GM21717 (cell line): Measurements from ENCODE around the gene GNG12.

ENCODE experiments used
- ATAC-seq: cut with Tn5 transposase; IDR thresholded peaks from one replicate; pipeline ENCODE4 v1.9.1; 2021; ENCODE audit warnings: mild to moderate bottlenecking, moderate library complexity; ENCODE audit not compliant: unreplicated experiment

Gene GNG12

GRCh38 chr1:67832737-67833601, at the start of gene GNG12:
GNG12 (minus strand) TSS chr1:67833467; CDS start chr1:67707686, 125,781 bp downstream.
- no peak for ATAC-seq

- no peak for ATAC-seq
Measured at GRCh38 chr1:67882196-67882958, 49.1 kb upstream of the GNG12 start.

- no peak for ATAC-seq
Measured at GRCh38 chr1:67880056-67880601, 46.9 kb upstream of the GNG12 start.

DNA sequence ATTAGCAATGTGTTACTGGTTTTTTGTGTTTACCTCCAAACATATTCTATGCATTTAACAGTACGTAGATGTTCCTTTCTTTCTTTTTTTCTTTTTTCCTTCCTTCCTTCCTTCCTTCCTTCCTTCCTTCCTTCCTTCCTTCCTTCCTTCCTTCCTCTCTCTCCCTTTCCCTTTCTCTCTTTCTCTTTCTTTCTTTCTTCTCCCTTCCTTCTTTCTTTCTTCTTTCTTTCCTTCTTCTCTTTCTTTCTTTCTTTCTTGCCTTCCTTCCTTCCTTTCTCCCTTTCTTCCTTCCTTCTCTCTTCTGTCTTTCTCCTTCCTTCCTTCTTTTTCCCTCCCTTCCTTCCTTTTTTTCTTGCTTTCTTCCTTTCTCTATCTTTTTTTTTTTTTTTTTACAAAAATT, 46.2 kb upstream of the GNG12 start:
- ATAC-seq: no peak

- no peak for ATAC-seq
Measured at GRCh38 chr1:67874501-67875111, 41.3 kb upstream of the GNG12 start.

GRCh38 chr1:67869233-67869632, 36.0 kb upstream of the GNG12 start:
- ATAC-seq: no peak

GRCh38 chr1:67863637-67864036, 30.4 kb upstream of the GNG12 start:
- no peak for ATAC-seq

DNA sequence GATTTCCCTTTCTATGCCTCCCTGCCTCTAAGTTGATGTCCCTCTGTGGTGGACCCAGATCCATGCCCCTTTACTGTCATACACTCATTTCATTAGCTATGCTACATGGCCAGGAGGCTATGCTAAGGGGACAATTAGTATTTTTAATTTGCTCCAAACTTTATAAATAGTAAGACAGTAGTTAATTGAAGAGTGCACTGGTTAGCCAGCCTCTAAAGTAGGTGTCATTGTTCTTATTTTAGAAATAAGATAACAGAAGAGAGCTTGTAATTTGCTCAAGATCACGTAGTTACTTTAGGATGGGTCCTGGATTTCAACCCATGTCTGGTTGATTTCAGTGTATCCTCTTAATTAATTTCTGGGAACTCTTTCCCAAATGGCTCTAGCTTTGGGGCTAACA, 29.4 kb upstream of the GNG12 start:
- ATAC-seq: no peak

DNA sequence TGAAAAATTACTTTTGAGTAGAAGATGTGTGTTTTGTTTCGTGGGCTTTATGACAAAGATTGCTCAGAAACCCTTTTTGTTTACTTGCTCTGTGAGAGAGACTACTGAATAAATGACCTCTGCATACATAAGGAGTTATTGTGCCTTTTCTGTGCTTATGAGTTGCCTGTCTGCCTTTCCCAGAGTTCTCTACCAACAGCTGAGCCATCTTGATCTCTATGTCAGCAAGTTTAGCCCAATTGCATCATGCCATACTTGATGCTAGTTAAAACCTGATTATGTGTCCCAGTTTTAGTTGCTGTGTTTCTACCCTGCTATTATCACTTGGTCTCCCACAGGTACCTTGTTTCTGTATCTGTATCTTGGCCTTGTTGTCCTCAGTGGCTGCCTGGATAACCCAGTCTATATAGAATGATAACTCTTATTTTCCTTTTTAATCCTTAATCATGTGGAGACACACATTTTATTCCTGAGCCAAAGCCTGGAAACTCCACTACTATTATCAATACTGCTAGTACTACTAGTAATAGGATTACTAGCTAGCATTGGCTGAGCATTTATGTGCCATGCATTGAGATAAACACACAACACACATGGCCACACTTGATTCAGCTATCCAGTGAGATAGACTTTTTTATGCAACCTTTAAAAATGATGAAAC, 28.7 kb upstream of the GNG12 start:
- no peak for ATAC-seq

DNA sequence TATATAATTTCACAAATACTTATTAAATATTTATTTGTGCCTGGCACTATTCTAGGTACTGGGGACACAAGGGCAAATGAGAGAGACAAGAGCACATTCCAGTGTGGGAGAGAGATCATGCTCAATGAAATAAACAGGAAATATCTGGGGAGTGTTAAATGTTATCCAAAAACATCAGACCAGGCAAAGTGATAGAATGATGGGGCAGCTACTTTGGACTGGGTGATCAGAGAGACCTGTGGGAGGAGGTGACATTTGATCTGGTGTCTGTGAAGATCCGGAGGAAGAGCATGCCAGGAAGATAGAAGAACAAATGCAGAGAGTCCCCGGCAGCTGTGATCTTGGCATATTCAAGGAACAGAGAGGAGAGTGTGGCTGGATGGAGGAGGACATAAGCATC, 27.5 kb upstream of the GNG12 start:
- ATAC-seq: no peak

DNA sequence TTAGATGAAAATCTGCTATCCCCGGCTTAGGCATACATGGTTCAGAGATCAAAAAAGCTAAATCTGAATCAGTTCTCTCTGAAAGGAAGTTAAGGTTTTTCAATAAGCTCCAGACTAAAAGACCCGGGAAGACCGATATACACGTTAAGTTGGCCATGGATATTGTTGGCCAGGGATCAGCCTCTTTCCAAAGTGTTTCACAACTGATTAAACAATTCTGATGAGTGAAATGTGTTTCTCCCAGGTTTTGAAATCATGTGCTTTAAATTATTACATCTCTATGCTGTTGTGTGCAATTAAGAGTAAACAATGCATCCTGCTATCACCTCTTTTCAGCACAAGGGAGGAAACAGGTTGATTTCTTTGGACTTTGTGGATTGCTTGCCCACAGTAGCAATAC, 23.7 kb upstream of the GNG12 start:
- no peak for ATAC-seq

GRCh38 chr1:67855961-67856360, 22.7 kb upstream of the GNG12 start:
- no peak for ATAC-seq

GRCh38 chr1:67855444-67855843, 22.2 kb upstream of the GNG12 start:
- ATAC-seq: no peak

- ATAC-seq: no peak
Measured at GRCh38 chr1:67853704-67854103, 20.4 kb upstream of the GNG12 start.

- no peak for ATAC-seq
Measured at GRCh38 chr1:67851800-67852199, 18.5 kb upstream of the GNG12 start.

GRCh38 chr1:67850611-67851075, 17.4 kb upstream of the GNG12 start:
- no peak for ATAC-seq

GRCh38 chr1:67850151-67850551, 16.9 kb upstream of the GNG12 start:
- ATAC-seq: no peak

DNA sequence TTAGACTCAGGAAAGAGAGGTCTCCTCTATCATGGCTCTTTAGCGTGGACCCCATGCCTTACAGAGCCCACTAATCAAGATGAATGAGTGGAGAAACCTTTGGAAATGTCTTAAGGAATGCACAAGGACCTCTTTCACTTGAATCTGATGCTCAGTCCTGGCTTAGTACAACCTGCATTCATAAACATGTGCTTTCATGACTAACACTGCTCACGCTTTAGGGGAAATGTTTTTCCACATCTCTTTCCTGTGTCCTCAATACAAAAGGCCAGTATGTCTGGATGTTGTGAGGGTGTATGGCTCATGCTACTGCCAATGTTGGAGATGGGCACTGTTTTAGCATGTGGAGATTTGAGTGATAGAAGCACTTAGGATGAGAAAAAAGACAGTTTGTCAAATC, 14.2 kb upstream of the GNG12 start:
- no peak for ATAC-seq

GRCh38 chr1:67846538-67846937, 13.3 kb upstream of the GNG12 start:
- ATAC-seq: no peak

DNA sequence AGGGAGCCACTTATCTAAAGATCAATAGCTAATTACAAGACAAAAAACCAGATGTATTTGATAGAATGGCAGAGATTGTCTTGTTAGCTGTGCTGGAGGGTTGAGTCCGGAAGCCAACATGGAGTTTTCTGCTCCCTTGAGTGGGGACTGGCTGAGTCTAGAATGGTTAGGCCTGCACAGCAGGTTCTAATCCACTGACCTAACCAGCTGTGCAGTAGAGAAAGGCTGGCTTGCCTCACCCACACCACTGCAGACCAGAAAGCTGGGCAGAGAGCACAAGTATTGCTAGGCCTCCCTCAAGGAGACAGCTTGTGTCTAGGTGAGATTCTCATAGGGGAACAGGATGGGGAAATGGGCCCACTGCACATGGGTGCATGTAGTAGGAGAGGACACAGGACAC, 11.7 kb upstream of the GNG12 start:
- ATAC-seq: no peak

DNA sequence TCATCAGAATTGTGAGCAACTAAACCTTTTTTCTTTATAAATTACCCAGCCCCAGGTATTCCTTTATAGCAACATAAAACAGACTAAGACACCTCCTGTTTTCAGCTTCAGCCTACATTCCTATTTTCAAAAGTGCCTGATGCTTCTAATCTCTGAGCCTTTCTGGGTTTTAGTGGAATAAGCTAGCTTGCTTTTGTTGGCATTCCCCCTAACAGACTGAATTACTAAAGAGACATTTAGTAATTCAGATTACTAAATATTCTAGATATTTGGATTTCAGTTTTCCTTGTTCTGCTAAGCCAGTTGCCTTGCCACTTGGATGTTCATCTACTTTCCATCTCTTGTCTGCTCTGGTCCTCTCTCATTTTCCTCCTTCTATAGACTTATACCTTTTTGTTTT, 10.5 kb upstream of the GNG12 start:
- ATAC-seq: no peak
